SK-N-SH (cell line): Measurements from ENCODE around the gene TULP4. TPM values are rescaled to one million over a fixed set of nuclear protein-coding genes. Genes with fewer than 3 reads are reported as not detected.

Experiments
- CTCF ChIA-PET: fragments of 300-600, 350-600 bp; formaldehyde crosslinking; extraction: SDS; loops from one replicate; lab custom pipeline; 2021; lab: Yijun Ruan, JAX
- POLR2A ChIA-PET: fragments of 350-600 bp; sonication (Branson Sonifier 250); formaldehyde crosslinking; extraction: SDS; loops from one replicate; lab custom pipeline; 2020; ENCODE audit warnings: antibody characterized with exemption, inconsistent platforms; lab: Yijun Ruan, JAX
- DNase-seq: peaks from one replicate; pipeline ENCODE4 v3.0.0; 2012
- H2AFZ ChIP-seq: fragments of 200-600 bp; sonication (generic); 2 replicates; pipeline ENCODE4 v1.8.1; 2016; ENCODE audit warnings: antibody characterized with exemption, mild to moderate bottlenecking, low read depth
- H3F3A ChIP-seq: fragments of 200-600 bp; sonication (generic); replicated peaks from 2 replicates; pipeline ENCODE3; 2016; ENCODE audit warnings: antibody characterized with exemption, mild to moderate bottlenecking; ENCODE audit not compliant: insufficient read depth
- H3K27ac ChIP-seq, 2 experiments: fragments of 200-500 bp in 1 of 2; fragments of 200-600 bp in 1 of 2; sonication (Bioruptor generic) in 1 of 2; sonication (generic), shearing (Covaris generic) in 1 of 2; 2 replicates each; pipeline versions ENCODE4 v1.5.1 to v1.6.1; 2014 to 2016; ENCODE audit warnings: low read depth in 2 of 2, inconsistent platforms in 1 of 2, low read length in 1 of 2, mild to moderate bottlenecking in 1 of 2, mixed read lengths in 1 of 2
- H3K27me3 ChIP-seq: fragments of 200-600 bp; sonication (generic), shearing (Covaris generic); 2 replicates; pipeline ENCODE4 v1.6.1; 2016; ENCODE audit warnings: mixed run types; ENCODE audit not compliant: insufficient read depth
- H3K36me3 ChIP-seq, 2 experiments: fragments of 200-500 bp in 1 of 2; fragments of 200-600 bp in 1 of 2; sonication (Bioruptor generic) in 1 of 2; sonication (generic) in 1 of 2; replicated peaks in 1 of 2; 2 replicates each; pipeline versions ENCODE3 to v1.5.1; 2014 to 2016; ENCODE audit warnings: low read length in 1 of 2, mild to moderate bottlenecking in 1 of 2; ENCODE audit not compliant: insufficient read depth in 2 of 2, control insufficient read depth in 1 of 2
- H3K4me1 ChIP-seq, 2 experiments: fragments of 200-500 bp in 1 of 2; fragments of 200-600 bp in 1 of 2; sonication (Bioruptor generic) in 1 of 2; sonication (generic), shearing (Covaris generic) in 1 of 2; 2 replicates each; pipeline versions ENCODE4 v1.5.1 to v1.6.1; 2014 to 2016; ENCODE audit warnings: low read depth in 1 of 2, low read length in 1 of 2, mixed run types in 1 of 2; ENCODE audit not compliant: insufficient read depth in 2 of 2, control insufficient read depth in 1 of 2
- H3K4me2 ChIP-seq: fragments of 200-600 bp; sonication (generic), shearing (Covaris generic); 2 replicates; pipeline ENCODE4 v1.6.1; 2017; ENCODE audit warnings: mixed run types
- H3K4me3 ChIP-seq, 2 experiments: fragments of 200-500 bp in 1 of 2; fragments of 200-600 bp in 1 of 2; sonication (Bioruptor generic) in 1 of 2; sonication (generic), shearing (Covaris generic) in 1 of 2; 2 replicates each; pipeline versions ENCODE4 v1.5.1 to v1.8.1; 2014 to 2016; ENCODE audit warnings: low read depth in 2 of 2, inconsistent platforms in 1 of 2, low read length in 1 of 2, mild to moderate bottlenecking in 1 of 2, mixed read lengths in 1 of 2, moderate library complexity in 1 of 2
- H3K79me2 ChIP-seq: fragments of 200-600 bp; sonication (generic); 2 replicates; pipeline ENCODE4 v1.8.1; 2017; ENCODE audit warnings: mild to moderate bottlenecking; ENCODE audit not compliant: insufficient read depth
- H3K9ac ChIP-seq: fragments of 200-600 bp; sonication (generic); 2 replicates; pipeline ENCODE4 v1.6.1; 2017; ENCODE audit warnings: mixed run types
- H3K9me2 ChIP-seq: fragments of 200-600 bp; sonication (generic); 2 replicates; pipeline ENCODE4 v1.6.1; 2017; ENCODE audit warnings: mixed run types
- H3K9me3 ChIP-seq: fragments of 200-600 bp; sonication (generic); 2 replicates; pipeline ENCODE4 v1.6.1; 2017; ENCODE audit warnings: mixed run types, mild to moderate bottlenecking, moderate library complexity
- H4K20me1 ChIP-seq: fragments of 200-600 bp; sonication (generic); 2 replicates; pipeline ENCODE4 v1.6.1; 2017; ENCODE audit warnings: mild to moderate bottlenecking, mixed run types; ENCODE audit not compliant: insufficient read depth
- ELF1 ChIP-seq: IDR thresholded peaks from 2 replicates; pipeline ENCODE4 v1.4.0; 2012
- EZH2phosphoT487 ChIP-seq: fragments of 200-600 bp; sonication (generic); IDR thresholded peaks from 2 replicates; pipeline ENCODE4 v1.6.1; 2017; ENCODE audit warnings: low read depth, mixed run types, mild to moderate bottlenecking, antibody characterized with exemption, moderate library complexity, borderline replicate concordance
- FOXM1 ChIP-seq: IDR thresholded peaks from 2 replicates; pipeline ENCODE4 v1.4.0; 2012; ENCODE audit warnings: low read depth, mild to moderate bottlenecking
- GATA2 ChIP-seq: sonication (generic); formaldehyde crosslinking; IDR thresholded peaks from 2 replicates; pipeline ENCODE4 v1.5.0; 2020; ENCODE audit warnings: mild to moderate bottlenecking, missing genetic modification reagents
- JUND ChIP-seq: IDR thresholded peaks from 2 replicates; pipeline ENCODE4 v1.4.0; 2012
- MAX ChIP-seq: IDR thresholded peaks from 2 replicates; pipeline ENCODE4 v1.4.0; 2012; ENCODE audit warnings: low read depth
- MXI1 ChIP-seq: IDR thresholded peaks from 2 replicates; pipeline ENCODE4 v1.6.1; 2012; ENCODE audit warnings: mild to moderate bottlenecking, low read depth, low read length, improper control_type of control experiment
- PBX3 ChIP-seq: IDR thresholded peaks from 2 replicates; pipeline ENCODE4; 2012
- RAD21 ChIP-seq: IDR thresholded peaks from 2 replicates; pipeline ENCODE4 v1.6.1; 2012; ENCODE audit warnings: mild to moderate bottlenecking, low read length
- REST ChIP-seq: IDR thresholded peaks from 2 replicates; pipeline ENCODE4 v1.6.1; 2012; ENCODE audit warnings: mild to moderate bottlenecking, low read depth, low read length, moderate library complexity
- RFX5 ChIP-seq: IDR thresholded peaks from 2 replicates; pipeline ENCODE4 v1.6.1; 2012; ENCODE audit warnings: mild to moderate bottlenecking, improper control_type of control experiment, low read length
- RXRA ChIP-seq: IDR thresholded peaks from 2 replicates; pipeline ENCODE4 v1.4.0; 2012; ENCODE audit warnings: low read depth, mild to moderate bottlenecking, borderline replicate concordance
- SIN3A ChIP-seq: IDR thresholded peaks from 2 replicates; pipeline ENCODE4 v1.6.1; 2012; ENCODE audit warnings: low read depth, mild to moderate bottlenecking, low read length, moderate library complexity, borderline replicate concordance
- TCF12 ChIP-seq: IDR thresholded peaks from 2 replicates; pipeline ENCODE4 v1.4.0; 2012
- TEAD4 ChIP-seq: IDR thresholded peaks from 2 replicates; pipeline ENCODE4 v1.4.0; 2012; ENCODE audit warnings: mild to moderate bottlenecking, borderline replicate concordance; ENCODE audit not compliant: insufficient read depth
- USF1 ChIP-seq: IDR thresholded peaks from 2 replicates; pipeline ENCODE4 v1.4.0; 2012; ENCODE audit warnings: low read depth, borderline replicate concordance
- USF2 ChIP-seq: fragments of 150-350 bp; IDR thresholded peaks from 2 replicates; pipeline ENCODE4 v1.6.1; 2017; ENCODE audit warnings: antibody characterized with exemption, low read length, low read depth, borderline replicate concordance
- WGBS: methylation state at CpG from one replicate; pipeline ENCODE4 v1.1.6; 2017; ENCODE audit warnings: low lambda C conversion rate; 5-methylcytosine and 5-hydroxymethylcytosine counted together
- polyA plus RNA-seq, 3 experiments: library from polyadenylated mRNA; depleted of rRNA; stranded (reverse); fragments of >200 nt; gene quantifications; 2 replicates each; pipeline ENCODE4 v1.2.3, GENCODE V29; 2012

The TULP4 gene
- polyA plus RNA-seq, 1 of the 3 experiments (the other 2 are of a cell fraction), result 5.9 TPM

GRCh38 chr6:158270389-158271127 lies 41.7 kb upstream of the TULP4 start:
- H3K9ac ChIP-seq, result no peak overlapping the region
- TF ChIP-seq EZH2phosphoT487 (no peak), MXI1 (no peak), MAX (no peak), RFX5 (no peak), JUND (no peak), RAD21 (no peak), FOXM1 (no peak), USF2 (no peak), RXRA (no peak), REST (no peak), USF1 (no peak), SIN3A (no peak), GATA2 (CRISPR knock-in tag) (no peak), PBX3 (no peak), TCF12 (no peak), ELF1 (no peak), TEAD4 (no peak)
- TF ChIP-seq, all 33 proteins: peak for 0
- ChIA-PET POLR2A (no interaction called here), CTCF (no interaction called here)
- H3K4me2 ChIP-seq, result no peak overlapping the region
- no peaks in the 10 kb centered on the region for H3K27me3 ChIP-seq
- no peak overlapping the region for H3K4me3 ChIP-seq
- peaks cover 8 to 24% of the 10 kb centered on the region in 2 experiments for H3K36me3 ChIP-seq
- no peaks in the 10 kb centered on the region for H3K9me2 ChIP-seq
- DNase-seq, result no peak
- H3K9me3 ChIP-seq, result no peaks in the 10 kb centered on the region
- H2AFZ ChIP-seq, result no peak overlapping the region
- H3K4me1 ChIP-seq, result no peaks in the 10 kb centered on the region; a peak in 1 of 4 replicates
- no peaks in the 10 kb centered on the region for H3F3A ChIP-seq
- WGBS, result 95% methylated on average over 11 of the region's 11 CpGs
- H3K79me2 ChIP-seq, result peaks cover 71% of the 10 kb centered on the region
- H3K27ac ChIP-seq, result no peak overlapping the region
- 0 out of 2 replicates have a peak, but pooled peaks cover 15% of the 10 kb centered on the region for H4K20me1 ChIP-seq
